NCI-H2227 (cell line): Measurements from ENCODE around the gene CARD19.
A peak's percentile ranks its signal among the peaks of the same experiment; 100 is the strongest.

Experiments
- DNase-seq: peaks from one replicate; lab custom pipeline; 2025; ENCODE audit not compliant: unreplicated experiment; lab: John Stamatoyannopoulos, UW

Gene CARD19, protein sequence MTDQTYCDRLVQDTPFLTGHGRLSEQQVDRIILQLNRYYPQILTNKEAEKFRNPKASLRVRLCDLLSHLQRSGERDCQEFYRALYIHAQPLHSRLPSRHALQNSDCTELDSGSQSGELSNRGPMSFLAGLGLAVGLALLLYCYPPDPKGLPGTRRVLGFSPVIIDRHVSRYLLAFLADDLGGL

GRCh38 chr9:93096131-93096802 lies at the start of gene CARD19:
Gene CARD19, plus strand, starts transcription at chr9:93096217. Its CDS starts 129 bp downstream, at chr9:93096346.
- peak; percentile 44 for DNase-seq

- DNase-seq = no peak
Measured at GRCh38 chr9:93048566-93049448, 47.2 kb upstream of the CARD19 start.

DNA sequence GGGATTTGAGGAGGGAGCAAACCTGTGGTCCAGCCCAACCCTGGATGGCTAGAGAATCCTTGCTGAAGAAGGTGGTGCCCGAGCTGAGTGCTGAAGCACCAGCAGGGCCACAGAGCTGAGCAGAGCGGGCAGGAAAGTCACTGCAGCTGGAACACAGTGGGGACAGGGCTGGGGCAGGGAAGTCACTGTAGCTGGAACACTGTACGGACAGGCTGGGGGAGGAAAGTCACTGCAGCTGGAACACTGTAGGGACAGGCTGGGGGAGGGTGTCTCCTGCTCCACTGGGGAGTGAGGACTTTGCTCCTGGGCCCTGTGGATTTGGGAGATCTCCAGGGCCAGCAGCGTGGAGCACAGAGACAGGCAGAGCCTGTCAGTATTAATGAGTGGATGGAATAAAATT lies 46.5 kb upstream of the CARD19 start:
- DNase-seq = no peak

DNA sequence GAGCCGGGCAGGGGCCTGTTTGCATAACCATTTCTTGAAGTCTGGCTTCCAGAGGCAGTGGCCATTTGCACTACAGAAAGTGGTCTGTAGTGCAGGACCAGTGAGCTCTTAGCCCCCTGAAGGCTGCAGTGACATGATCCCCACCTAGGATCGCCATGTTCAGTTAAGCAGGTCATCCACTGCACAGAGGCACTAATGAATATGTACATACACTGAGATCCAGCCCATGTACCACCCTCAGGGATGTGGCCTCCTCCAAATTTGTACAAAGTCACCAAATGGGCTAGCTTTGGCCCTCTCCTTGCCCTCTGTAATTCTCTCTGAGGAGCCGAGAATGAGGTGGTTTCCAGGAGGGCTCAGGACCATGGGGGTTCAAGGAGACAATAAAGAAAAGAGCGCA lies 45.8 kb upstream of the CARD19 start:
- no peak for DNase-seq

GRCh38 chr9:93051680-93052089 lies 44.3 kb upstream of the CARD19 start:
- no peak for DNase-seq

DNA sequence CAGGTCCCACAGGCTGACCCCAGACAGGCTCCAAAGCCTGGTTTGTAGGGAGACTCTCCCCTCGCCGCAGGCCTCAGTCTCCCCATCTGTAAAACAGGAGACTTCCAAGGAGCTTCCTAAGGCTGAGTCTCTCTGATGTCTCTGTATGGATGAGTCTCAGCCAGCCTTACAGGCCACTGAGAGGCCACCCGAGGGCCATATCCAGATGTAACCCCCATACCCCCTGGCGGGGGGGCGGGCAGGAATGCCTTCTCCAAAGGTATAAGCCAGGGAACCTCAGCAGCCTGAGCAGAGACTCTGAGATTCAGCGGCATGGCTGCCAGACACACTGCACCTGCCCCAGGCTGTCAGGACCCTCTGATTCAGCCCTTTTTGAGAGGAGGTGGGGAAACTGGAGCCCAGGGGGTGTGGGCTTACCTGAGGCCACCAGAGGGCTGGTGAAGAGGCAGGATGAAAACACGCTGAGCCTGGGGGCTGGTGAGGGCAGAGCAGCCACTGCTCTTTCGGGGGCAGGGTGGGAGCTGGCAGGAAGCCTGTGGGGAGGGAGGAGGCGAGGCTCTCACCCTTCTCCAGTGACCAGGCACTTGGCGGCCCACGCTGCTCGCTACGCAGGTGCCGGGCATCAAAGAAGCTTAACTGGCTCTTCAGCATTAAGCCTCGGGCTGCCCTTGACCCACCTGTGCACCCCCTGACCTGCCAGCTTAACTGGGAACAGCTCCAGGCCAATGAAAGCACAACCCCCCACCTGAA lies 43.1 kb upstream of the CARD19 start:
- DNase-seq = no peak

DNA sequence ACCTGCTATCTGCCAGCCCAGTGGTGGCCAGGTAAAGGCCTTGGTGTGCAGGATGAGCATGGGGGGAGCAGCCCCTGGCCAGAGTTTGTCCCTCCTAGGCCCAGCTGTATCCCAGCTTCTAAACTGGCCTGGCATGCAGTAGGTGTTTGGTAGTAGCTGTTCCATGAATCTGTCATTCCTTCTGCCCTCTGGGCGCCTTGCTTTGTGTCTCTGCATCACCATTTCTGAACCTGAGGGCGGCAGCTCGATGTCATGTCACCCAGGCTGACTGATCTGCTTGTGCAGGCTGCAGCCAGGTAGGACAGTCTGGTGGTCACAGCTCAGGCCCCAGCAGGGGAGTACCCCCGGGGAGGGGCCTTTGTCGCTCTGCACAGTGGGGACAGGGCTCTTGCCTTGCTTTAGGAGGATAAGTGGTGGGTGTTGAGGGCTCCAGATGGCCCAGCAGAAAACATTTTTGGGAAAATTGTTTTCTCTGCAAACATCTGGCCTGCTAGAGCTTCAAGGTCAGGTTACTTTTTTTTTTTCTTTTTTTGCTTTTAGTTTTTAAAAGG lies 42.2 kb upstream of the CARD19 start:
- no peak for DNase-seq

- DNase-seq = no peak
Measured at GRCh38 chr9:93054758-93055704, 41.0 kb upstream of the CARD19 start.

DNA sequence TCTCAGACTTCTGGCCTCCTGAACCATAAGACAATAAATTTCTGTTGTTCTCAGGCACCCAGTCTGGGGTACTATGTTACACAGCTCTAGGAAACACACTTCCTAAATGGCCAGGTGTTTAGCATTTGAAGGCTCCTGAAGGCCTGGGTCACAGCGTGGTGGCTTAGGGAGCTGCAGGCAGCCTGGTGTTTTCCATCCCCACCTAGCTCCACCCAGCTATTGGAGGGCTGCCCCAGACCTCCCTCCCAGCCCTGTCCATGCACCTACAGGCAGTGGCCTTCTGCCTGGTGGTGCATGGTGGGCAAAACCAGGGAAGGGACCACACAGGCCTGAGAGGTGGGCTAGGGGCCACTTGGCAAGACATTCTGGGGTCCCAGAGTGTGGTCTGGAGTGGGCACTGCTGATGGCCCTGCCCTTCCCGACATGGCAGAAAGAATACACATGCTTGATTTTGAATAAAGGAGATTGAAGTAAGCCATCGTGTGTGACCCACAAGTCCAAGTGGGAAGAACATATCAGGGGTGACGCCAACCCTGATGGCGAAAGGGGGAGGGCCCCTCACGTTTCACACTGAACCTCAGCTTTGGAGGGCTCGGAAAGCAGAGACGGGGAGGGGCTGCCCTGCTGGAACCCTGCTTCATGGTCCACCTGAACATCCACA lies 38.8 kb upstream of the CARD19 start:
- DNase-seq = no peak

DNA sequence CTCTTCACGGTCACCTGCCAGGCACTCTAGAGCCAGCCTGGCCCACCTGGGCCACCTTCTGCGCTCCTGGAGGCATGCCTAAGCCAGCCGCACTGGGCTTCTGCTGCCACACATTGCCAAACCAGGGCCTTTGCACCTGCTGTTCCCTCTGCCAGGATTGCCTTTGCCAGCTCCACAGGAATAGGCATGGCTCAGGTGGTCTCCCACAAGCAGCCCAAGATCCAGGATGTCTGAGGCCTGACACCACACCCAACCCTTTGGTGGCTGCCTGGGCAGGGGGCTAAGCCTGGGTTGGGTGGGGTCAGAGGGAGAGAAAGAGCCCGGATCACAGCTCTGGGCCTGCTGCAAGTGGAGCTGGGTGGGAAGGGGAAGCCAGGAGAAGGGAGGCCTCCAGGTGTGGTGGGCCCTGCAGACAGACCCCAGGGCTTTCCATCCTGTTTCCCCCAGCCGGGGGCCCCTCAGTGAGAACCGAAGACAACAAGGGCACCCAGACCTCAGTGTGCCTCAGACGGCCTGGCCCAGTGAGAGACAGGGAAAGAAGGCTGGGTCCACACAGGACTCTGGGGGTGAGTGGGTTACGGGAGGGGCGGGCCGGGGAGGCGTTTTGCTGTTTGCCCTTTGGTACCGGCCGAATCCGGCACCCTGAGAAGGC lies 38.2 kb upstream of the CARD19 start:
- no peak for DNase-seq

DNA sequence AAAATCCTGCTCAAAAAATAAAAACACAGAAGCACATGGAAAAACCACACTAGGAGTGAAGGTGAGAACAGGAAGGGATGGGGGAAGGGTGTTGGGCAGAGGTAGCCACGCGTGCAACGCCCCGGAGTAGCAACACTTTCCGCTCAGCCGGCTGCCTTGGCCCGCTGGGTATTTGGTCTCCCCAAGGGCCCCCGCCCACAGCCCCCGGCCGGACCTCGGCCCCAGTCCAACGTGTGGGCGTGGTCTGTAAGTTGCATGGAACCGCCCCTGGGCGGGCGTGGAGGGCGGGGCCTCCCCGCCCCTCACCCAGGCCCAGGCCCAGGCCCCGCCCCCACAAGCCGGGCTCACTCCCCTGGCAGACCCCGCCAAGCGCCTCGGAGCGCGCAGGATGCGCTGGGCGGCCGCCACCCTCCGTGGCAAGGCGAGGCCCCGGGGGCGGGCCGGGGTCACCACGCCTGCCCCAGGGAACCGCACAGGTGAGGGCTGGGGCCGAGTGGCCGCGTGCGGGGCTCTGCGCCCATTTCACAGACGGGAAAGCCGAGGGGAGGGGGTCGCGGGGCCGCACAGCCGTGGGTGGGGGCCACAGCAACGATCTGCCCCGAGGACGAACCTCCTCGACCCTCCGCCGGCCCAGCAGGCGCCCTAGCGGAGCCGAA lies 37.5 kb upstream of the CARD19 start, which contains the start of gene SUSD3:
Gene SUSD3, plus strand, starts transcription at position 347 of the 656 bp plus-strand sequence. Its CDS starts 42 bp downstream, at position 389.
- DNase-seq = peak; percentile 49

DNA sequence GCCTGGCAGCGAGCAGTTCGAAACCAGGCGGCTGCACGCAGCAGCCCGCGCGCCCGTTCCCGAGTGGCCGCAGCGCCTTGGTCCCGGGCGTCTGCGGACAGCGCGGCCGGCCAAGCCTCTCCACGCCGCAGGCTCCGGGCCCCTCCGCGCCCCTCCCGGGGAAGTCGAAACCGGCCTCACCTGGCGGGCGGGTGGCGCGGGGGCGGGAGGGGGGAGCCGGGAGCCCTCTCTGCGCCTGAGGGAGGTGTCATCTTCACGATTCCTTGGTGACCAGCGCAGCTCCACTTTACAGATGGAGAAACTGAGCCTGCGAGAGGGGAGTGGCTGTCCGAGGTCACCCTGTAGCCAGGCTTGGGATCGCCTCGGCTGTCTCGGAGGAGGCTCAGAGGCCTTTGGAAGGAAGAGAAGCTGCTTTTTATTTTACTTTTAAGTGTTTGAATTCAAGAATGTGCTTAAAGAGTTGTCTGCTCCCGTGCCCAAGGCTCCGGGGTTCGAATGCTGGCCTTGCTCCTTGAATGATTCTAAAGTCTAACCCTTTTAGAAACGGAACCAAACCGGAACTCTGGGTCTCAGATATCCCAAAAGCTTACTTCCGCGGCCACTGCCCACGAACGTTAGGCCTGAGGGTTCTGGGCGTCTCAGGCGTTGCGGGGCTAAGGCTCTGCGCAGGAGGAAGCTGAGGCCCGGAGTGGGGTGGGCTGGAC lies 36.9 kb upstream of the CARD19 start:
- DNase-seq = no peak

GRCh38 chr9:93059715-93060578 lies 36.1 kb upstream of the CARD19 start:
- DNase-seq = no peak

DNA sequence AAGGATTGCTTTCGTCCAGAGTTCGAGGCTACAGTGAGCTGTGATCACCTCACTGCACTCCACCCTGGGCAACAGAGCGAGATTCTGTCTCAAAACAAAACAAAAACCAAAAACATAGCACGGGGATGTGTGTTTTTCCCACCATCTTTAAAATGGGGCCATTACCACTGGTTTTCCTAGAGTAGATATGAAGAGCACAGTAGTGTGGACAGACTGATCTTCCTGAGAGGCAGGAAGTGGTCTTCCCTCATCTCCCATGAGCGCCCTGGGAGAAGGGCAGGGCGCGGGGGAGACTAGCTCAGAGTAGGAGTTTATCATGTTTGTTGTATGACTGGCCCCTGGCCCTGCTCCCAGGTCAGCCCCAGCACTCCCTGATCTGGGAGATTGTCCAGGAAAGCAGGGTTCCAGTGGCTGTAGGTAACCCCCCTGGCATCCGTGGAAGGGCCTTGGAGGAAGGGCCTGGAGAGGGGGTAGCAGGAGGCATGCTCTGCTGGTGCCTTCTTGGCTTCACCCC lies 35.2 kb upstream of the CARD19 start:
- no peak for DNase-seq

DNA sequence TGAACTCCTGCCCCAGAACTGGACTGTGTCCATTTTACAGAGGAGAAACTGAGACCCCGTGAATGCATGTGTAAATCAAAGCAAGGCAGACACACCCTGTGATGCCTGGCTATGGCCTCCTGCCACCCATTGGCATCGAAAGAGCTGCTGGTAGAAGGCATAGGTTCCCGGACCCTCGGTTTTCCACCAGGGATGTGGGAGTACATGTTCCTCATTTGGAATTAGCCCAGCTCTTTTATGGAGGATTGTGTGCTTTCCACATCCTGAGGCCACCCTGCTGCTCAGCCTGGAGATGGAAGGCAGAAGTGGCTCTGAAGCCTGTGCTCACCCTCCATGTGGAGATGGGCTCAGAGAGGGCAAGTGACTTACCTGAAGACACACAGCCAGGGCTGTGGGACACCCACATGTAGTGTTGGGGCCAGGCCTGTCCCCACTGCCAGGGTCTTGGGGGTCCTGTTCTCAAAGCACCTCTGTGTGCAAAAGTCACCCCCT lies 34.7 kb upstream of the CARD19 start:
- no peak for DNase-seq
